ENCODE measurements around the gene SEC14L5. TPM values are rescaled to one million over a fixed set of nuclear protein-coding genes. Genes with fewer than 3 reads are reported as not detected.

The SEC14L5 gene
- total RNA-seq, 1 experiment from 2014 or later = not detected

GRCh38 chr16:5054876-5055865, 97.0 kb downstream of the SEC14L5 start:
- no peaks in the 10 kb centered on the region for H3K27me3 ChIP-seq (ENCODE audit: low read length)

GRCh38 chr16:5056352-5056751, 98.2 kb downstream of the SEC14L5 start:
- Histone ChIP-seq H3K36me3 (ENCODE audit: insufficient read depth, low read length) (no peaks in the 10 kb centered on the region), H3K27ac (ENCODE audit: low read length) (no peak overlapping the region), H3K9me3 (ENCODE audit: low read length) (no peaks in the 10 kb centered on the region), H3K9ac (ENCODE audit: low read length) (no peak overlapping the region), H3K4me2 (ENCODE audit: low read depth, low read length, poor library complexity, severe bottlenecking) (no peak overlapping the region), H3K4me3 (ENCODE audit: low read length) (no peak overlapping the region), H3K9me2 (replicated peaks; ENCODE audit: insufficient read depth, low read length) (no peaks in the 10 kb centered on the region), H3K79me2 (ENCODE audit: low read length) (no peaks in the 10 kb centered on the region), H4K20me1 (ENCODE audit: insufficient read depth, low read depth, low read length) (no peaks in the 10 kb centered on the region), H3K4me1 (ENCODE audit: low read length) (no peaks in the 10 kb centered on the region; the same call in 1 of the 2 replicates), H2AFZ (ENCODE audit: low read length) (no peak overlapping the region), H3K27me3 (ENCODE audit: low read length) (no peaks in the 10 kb centered on the region)
- peak; percentile 84 for DNase-seq

More at GRCh38 chr16:5054876-5055865, 97.0 kb downstream of the SEC14L5 start:
- Histone ChIP-seq H3K27ac (ENCODE audit: low read length) (no peak overlapping the region), H3K79me2 (ENCODE audit: low read length) (no peaks in the 10 kb centered on the region), H3K9me3 (ENCODE audit: low read length) (no peaks in the 10 kb centered on the region), H4K20me1 (ENCODE audit: insufficient read depth, low read depth, low read length) (no peaks in the 10 kb centered on the region), H3K4me1 (ENCODE audit: low read length) (no peaks in the 10 kb centered on the region; the same call in 1 of the 2 replicates), H3K9me2 (replicated peaks; ENCODE audit: insufficient read depth, low read length) (no peaks in the 10 kb centered on the region), H3K4me2 (ENCODE audit: low read depth, low read length, poor library complexity, severe bottlenecking) (no peak overlapping the region), H3K9ac (ENCODE audit: low read length) (no peak overlapping the region), H3K4me3 (ENCODE audit: low read length) (no peak overlapping the region), H2AFZ (ENCODE audit: low read length) (no peak overlapping the region), H3K36me3 (ENCODE audit: insufficient read depth, low read length) (no peaks in the 10 kb centered on the region)
- no peak for DNase-seq

GRCh38 chr16:5058476-5058875, 100.3 kb downstream of the SEC14L5 start:
- Histone ChIP-seq H3K4me3 (ENCODE audit: low read length) (no peak overlapping the region), H3K36me3 (ENCODE audit: insufficient read depth, low read length) (no peaks in the 10 kb centered on the region), H3K4me2 (ENCODE audit: low read depth, low read length, poor library complexity, severe bottlenecking) (no peak overlapping the region), H3K27me3 (ENCODE audit: low read length) (no peaks in the 10 kb centered on the region), H3K9ac (ENCODE audit: low read length) (no peak overlapping the region), H4K20me1 (ENCODE audit: insufficient read depth, low read depth, low read length) (no peaks in the 10 kb centered on the region), H3K9me2 (replicated peaks; ENCODE audit: insufficient read depth, low read length) (no peaks in the 10 kb centered on the region), H3K4me1 (ENCODE audit: low read length) (peaks cover 6% of the 10 kb centered on the region; the same call in 1 of the 2 replicates), H3K27ac (ENCODE audit: low read length) (no peak overlapping the region), H3K9me3 (ENCODE audit: low read length) (no peaks in the 10 kb centered on the region), H2AFZ (ENCODE audit: low read length) (no peak overlapping the region), H3K79me2 (ENCODE audit: low read length) (no peaks in the 10 kb centered on the region)
- DNase-seq = no peak

DNA sequence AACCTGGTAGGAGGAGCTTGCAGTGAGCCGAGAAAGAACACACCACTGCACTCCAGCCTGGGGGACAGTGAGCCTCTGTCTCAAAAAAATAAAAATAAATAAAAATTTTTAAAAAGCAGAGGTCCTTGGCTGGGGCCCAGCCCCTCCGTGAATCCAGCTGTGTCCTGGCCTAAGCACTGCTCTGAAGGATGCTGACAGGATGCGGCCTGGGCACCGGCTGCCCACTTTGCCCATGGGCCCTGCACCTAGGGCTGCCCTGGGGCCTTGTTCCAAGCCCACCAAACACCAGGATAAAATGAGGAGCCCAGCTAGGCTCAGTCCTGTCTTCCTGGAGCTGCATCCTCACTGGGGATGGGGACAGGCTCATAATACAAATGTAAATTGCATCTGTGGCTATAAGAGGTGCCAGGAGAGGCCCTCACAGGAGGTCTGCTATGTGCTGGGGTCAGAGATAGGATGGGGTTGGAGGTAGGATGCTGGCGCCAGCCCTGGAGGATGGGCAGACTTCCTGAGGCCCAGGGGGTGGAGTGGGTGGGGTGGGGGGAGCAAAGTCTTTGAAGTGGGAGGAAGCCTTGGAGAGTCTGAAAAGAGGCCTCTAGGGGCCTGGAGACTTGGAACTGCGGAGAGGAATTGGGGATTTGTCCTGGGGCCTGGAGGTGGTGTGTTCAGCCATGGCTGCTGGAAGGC, 101.4 kb downstream of the SEC14L5 start:
- DNase-seq = no peak

DNA sequence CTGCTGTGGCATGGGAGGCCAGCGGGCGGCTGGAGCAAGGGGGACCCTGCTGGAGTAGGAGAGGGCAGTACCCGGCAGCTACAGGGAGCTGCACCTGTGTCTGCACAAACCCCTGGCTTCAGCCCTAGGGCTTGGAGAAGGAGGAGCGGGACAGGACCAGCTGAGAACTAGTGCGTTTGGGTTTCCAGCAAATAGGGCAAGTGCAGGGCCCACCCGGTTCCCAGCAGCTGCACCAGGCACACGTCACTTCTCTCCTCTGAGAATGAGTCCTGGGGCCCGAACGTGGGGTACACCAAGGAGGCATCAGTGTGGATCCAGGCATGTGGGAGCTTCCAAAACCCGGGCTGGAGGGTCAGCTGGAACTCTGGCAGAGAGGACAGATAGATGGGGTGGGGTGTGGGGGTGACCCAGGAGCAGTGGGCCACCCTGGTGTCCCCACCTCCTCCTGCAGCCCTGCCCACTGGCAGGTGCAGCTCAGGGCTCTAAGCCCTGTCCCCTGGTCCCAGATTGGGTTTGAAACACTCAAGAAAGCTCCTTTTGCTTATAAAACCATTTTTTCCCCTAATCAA, 102.0 kb downstream of the SEC14L5 start:
- Histone ChIP-seq H4K20me1 (ENCODE audit: insufficient read depth, low read depth, low read length) (no peaks in the 10 kb centered on the region), H3K9me2 (replicated peaks; ENCODE audit: insufficient read depth, low read length) (no peaks in the 10 kb centered on the region), H3K27ac (ENCODE audit: low read length) (no peak overlapping the region), H3K4me1 (ENCODE audit: low read length) (peaks cover 6% of the 10 kb centered on the region; the same call in 1 of the 2 replicates), H3K9ac (ENCODE audit: low read length) (no peak overlapping the region), H3K27me3 (ENCODE audit: low read length) (no peaks in the 10 kb centered on the region), H2AFZ (ENCODE audit: low read length) (no peak overlapping the region), H3K4me2 (ENCODE audit: low read depth, low read length, poor library complexity, severe bottlenecking) (no peak overlapping the region), H3K79me2 (ENCODE audit: low read length) (no peaks in the 10 kb centered on the region), H3K4me3 (ENCODE audit: low read length) (no peak overlapping the region), H3K9me3 (ENCODE audit: low read length) (no peaks in the 10 kb centered on the region), H3K36me3 (ENCODE audit: insufficient read depth, low read length) (no peaks in the 10 kb centered on the region)
- no peak for DNase-seq

More for the DNA sequence above, 101.4 kb downstream of the SEC14L5 start:
- H3K79me2 ChIP-seq (ENCODE audit: low read length) = no peaks in the 10 kb centered on the region
- H3K4me3 ChIP-seq (ENCODE audit: low read length) = no peak overlapping the region
- H3K4me1 ChIP-seq (ENCODE audit: low read length) = peaks cover 6% of the 10 kb centered on the region; the same call in 1 of the 2 replicates
- no peak overlapping the region for H3K27ac ChIP-seq (ENCODE audit: low read length)
- no peaks in the 10 kb centered on the region for H3K36me3 ChIP-seq (ENCODE audit: insufficient read depth, low read length)
- H4K20me1 ChIP-seq (ENCODE audit: insufficient read depth, low read depth, low read length) = no peaks in the 10 kb centered on the region
- H3K9ac ChIP-seq (ENCODE audit: low read length) = no peak overlapping the region
- H3K9me2 ChIP-seq (replicated peaks; ENCODE audit: insufficient read depth, low read length) = no peaks in the 10 kb centered on the region
- H3K27me3 ChIP-seq (ENCODE audit: low read length) = no peaks in the 10 kb centered on the region
- no peaks in the 10 kb centered on the region for H3K9me3 ChIP-seq (ENCODE audit: low read length)
- H3K4me2 ChIP-seq (ENCODE audit: low read depth, low read length, poor library complexity, severe bottlenecking) = no peak overlapping the region
- H2AFZ ChIP-seq (ENCODE audit: low read length) = no peak overlapping the region

DNA sequence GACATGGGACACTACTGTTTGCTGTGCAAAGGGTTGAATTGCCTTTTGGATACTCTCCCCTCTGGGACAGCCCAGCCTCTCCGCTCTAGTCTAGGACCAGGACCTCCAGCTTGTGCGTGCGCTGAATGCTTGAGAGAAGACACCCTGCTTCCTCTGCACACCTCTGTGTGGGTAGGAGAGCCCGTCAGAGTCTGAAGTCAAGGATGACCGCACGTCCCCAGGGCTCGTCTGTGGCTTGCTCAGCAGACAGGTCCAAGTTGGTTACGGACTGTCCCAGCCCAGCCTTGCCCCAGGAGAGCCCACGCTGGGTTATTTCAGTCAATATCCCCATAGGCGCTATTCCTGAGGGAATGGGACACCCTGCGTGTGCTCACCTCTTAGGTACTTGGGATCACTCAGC, 103.9 kb downstream of the SEC14L5 start:
- no peaks in the 10 kb centered on the region for H3K79me2 ChIP-seq (ENCODE audit: low read length)
- no peaks in the 10 kb centered on the region for H4K20me1 ChIP-seq (ENCODE audit: insufficient read depth, low read depth, low read length)
- no peak overlapping the region for H3K4me3 ChIP-seq (ENCODE audit: low read length)
- no peak overlapping the region for H3K4me2 ChIP-seq (ENCODE audit: low read depth, low read length, poor library complexity, severe bottlenecking)
- peaks cover 6% of the 10 kb centered on the region; the same call in 1 of the 2 replicates for H3K4me1 ChIP-seq (ENCODE audit: low read length)
- no peaks in the 10 kb centered on the region for H3K9me3 ChIP-seq (ENCODE audit: low read length)
- peak; percentile 52 for DNase-seq
- no peaks in the 10 kb centered on the region for H3K36me3 ChIP-seq (ENCODE audit: insufficient read depth, low read length)
- no peak overlapping the region for H2AFZ ChIP-seq (ENCODE audit: low read length)
- no peaks in the 10 kb centered on the region for H3K27me3 ChIP-seq (ENCODE audit: low read length)
- H3K9me2 ChIP-seq (replicated peaks; ENCODE audit: insufficient read depth, low read length) = no peaks in the 10 kb centered on the region
- H3K9ac ChIP-seq (ENCODE audit: low read length) = no peak overlapping the region
- H3K27ac ChIP-seq (ENCODE audit: low read length) = no peak overlapping the region

- Histone ChIP-seq H3K27ac (ENCODE audit: low read length) (no peak overlapping the region), H3K4me2 (ENCODE audit: low read depth, low read length, poor library complexity, severe bottlenecking) (no peak overlapping the region), H3K9me2 (replicated peaks; ENCODE audit: insufficient read depth, low read length) (no peaks in the 10 kb centered on the region), H3K9me3 (ENCODE audit: low read length) (no peaks in the 10 kb centered on the region), H3K4me3 (ENCODE audit: low read length) (no peak overlapping the region), H4K20me1 (ENCODE audit: insufficient read depth, low read depth, low read length) (no peaks in the 10 kb centered on the region), H3K27me3 (ENCODE audit: low read length) (no peaks in the 10 kb centered on the region), H3K79me2 (ENCODE audit: low read length) (no peaks in the 10 kb centered on the region), H3K4me1 (ENCODE audit: low read length) (peaks cover 6% of the 10 kb centered on the region; the same call in 1 of the 2 replicates), H2AFZ (ENCODE audit: low read length) (no peak overlapping the region), H3K36me3 (ENCODE audit: insufficient read depth, low read length) (no peaks in the 10 kb centered on the region), H3K9ac (ENCODE audit: low read length) (no peak overlapping the region)
- DNase-seq = no peak
Observed at GRCh38 chr16:5062790-5063765, 104.9 kb downstream of the SEC14L5 start.

Data from Karpas-422 (cell line).